ENCODE results near the gene GMIP.

- TF ChIP-seq CTCF (IDR thresholded peaks at IDR 0.05) (no peak), POLR2A (IDR thresholded peaks at IDR 0.05) (no peak)
These were observed 45.6 kb downstream of the GMIP start for GRCh38 chr19:19597809-19598306.

Data from testis (tissue), 2 donors.